ENCODE results near the gene SORCS1. TPM values are rescaled to one million over a fixed set of nuclear protein-coding genes. Genes with fewer than 3 reads are reported as not detected.

The SORCS1 gene
- total and polyA plus RNA-seq, 2 donors (not counting 1 experiment from before 2014, with no cell fraction given): not detected

GRCh38 chr10:106720683-106721082 is 443.8 kb downstream of the SORCS1 start:
- H3K27ac Mint-ChIP-seq: no peak overlapping the region
- no peaks in the 10 kb centered on the region for H3K79me2 ChIP-seq (ENCODE audit: control insufficient read depth, insufficient read depth, low read length)
- H3K27ac ChIP-seq (ENCODE audit: low read length in 2 of 2): no peak overlapping the region
- ChIA-PET CTCF (no interaction called here), POLR2A (no interaction called here)
- no peak overlapping the region for H3K4me2 ChIP-seq (replicated peaks; ENCODE audit: low read depth, low read length, poor library complexity, severe bottlenecking)
- H3K4me3 ChIP-seq (ENCODE audit: control extremely low read depth in 1 of 5, extremely low read depth in 1 of 5, insufficient read depth in 1 of 5, low read depth in 2 of 5, low read length in 4 of 5): no peak overlapping the region
- no peaks in the 10 kb centered on the region for H3K27me3 Mint-ChIP-seq
- H3K9ac ChIP-seq (ENCODE audit: low read length): no peak overlapping the region
- no peak overlapping the region for H3K4me3 Mint-ChIP-seq
- TF ChIP-seq, protein P1, sequence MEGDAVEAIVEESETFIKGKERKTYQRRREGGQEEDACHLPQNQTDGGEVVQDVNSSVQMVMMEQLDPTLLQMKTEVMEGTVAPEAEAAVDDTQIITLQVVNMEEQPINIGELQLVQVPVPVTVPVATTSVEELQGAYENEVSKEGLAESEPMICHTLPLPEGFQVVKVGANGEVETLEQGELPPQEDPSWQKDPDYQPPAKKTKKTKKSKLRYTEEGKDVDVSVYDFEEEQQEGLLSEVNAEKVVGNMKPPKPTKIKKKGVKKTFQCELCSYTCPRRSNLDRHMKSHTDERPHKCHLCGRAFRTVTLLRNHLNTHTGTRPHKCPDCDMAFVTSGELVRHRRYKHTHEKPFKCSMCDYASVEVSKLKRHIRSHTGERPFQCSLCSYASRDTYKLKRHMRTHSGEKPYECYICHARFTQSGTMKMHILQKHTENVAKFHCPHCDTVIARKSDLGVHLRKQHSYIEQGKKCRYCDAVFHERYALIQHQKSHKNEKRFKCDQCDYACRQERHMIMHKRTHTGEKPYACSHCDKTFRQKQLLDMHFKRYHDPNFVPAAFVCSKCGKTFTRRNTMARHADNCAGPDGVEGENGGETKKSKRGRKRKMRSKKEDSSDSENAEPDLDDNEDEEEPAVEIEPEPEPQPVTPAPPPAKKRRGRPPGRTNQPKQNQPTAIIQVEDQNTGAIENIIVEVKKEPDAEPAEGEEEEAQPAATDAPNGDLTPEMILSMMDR (IDR thresholded peaks at IDR 0.05): no peak
- TF ChIP-seq EZH2 (IDR thresholded peaks at IDR 0.05; ENCODE audit: borderline replicate concordance, insufficient read depth, low read depth, low read length, poor library complexity, severe bottlenecking): no peak
- H3K27me3 ChIP-seq (replicated peaks in 1 of 4; ENCODE audit: control extremely low read depth in 1 of 4, control insufficient read depth in 3 of 4, insufficient read depth in 4 of 4, low read length in 3 of 4): no peaks in the 10 kb centered on the region
- no peaks in the 10 kb centered on the region for H3K4me1 Mint-ChIP-seq
- no peak overlapping the region for H2AFZ ChIP-seq (ENCODE audit: insufficient read depth, low read depth, low read length, poor library complexity, severe bottlenecking)
- no peak for ATAC-seq (ENCODE audit: low read depth)
- no peaks in the 10 kb centered on the region for H4K20me1 ChIP-seq (ENCODE audit: control insufficient read depth, insufficient read depth, low read length, poor library complexity, severe bottlenecking)
- no peaks in the 10 kb centered on the region for H3K4me1 ChIP-seq (ENCODE audit: control insufficient read depth in 2 of 2, insufficient read depth in 2 of 2, low read length in 2 of 2)
- no peak for DNase-seq
- H3K9me3 ChIP-seq (ENCODE audit: control extremely low read depth in 1 of 3, control insufficient read depth in 2 of 3, insufficient read depth in 1 of 3, low read length in 2 of 3): no peaks in the 10 kb centered on the region
- H3K36me3 ChIP-seq (replicated peaks in 1 of 2; ENCODE audit: control extremely low read depth in 1 of 2, control insufficient read depth in 1 of 2, extremely low read depth in 1 of 2, insufficient read depth in 2 of 2, low read length in 1 of 2): no peaks in the 10 kb centered on the region
- WGBS (ENCODE audit: insufficient coverage): 89% methylated on average over 1 of the region's 2 CpGs
- peaks cover 2% of the 10 kb centered on the region for H3K9me3 Mint-ChIP-seq (ENCODE audit: insufficient read depth)
- intact Hi-C loops (cut with micrococcal nuclease): no loop called here

DNA sequence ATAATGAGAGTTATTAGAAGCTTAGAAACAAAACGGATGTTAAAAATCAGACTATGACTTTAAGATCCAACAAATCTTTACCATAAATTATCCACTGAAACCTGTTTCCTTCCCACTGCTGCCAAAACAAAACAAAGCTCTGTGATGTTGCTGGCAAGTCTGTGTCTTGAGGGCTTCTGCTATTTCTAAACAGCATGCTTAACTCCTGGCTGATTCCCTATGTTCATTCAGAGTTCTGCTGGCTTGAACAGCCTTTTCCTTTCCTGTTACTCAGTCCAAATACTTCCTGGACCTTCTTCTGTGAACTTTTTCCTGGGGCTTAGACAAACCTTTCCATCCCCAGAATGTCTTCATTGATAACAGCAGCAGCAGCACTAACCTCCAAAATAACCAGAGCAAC is 448.1 kb downstream of the SORCS1 start:
- CTCF ChIA-PET: interaction anchor here (2.8 kb wide), 1 partner anchor 10 kb away, joined by 12 read pairs; no protein-coding TSS in a partner anchor

More for the DNA sequence above, 448.1 kb downstream of the SORCS1 start:
- no peak overlapping the region for H3K4me3 Mint-ChIP-seq
- no peak for TF ChIP-seq EZH2 (IDR thresholded peaks at IDR 0.05; ENCODE audit: borderline replicate concordance, insufficient read depth, low read depth, low read length, poor library complexity, severe bottlenecking)
- TF ChIP-seq, protein P1 (IDR thresholded peaks at IDR 0.05): no peak
- no peaks in the 10 kb centered on the region for H3K36me3 ChIP-seq (replicated peaks in 1 of 2; ENCODE audit: control extremely low read depth in 1 of 2, control insufficient read depth in 1 of 2, extremely low read depth in 1 of 2, insufficient read depth in 2 of 2, low read length in 1 of 2)
- H4K20me1 ChIP-seq (ENCODE audit: control insufficient read depth, insufficient read depth, low read length, poor library complexity, severe bottlenecking): no peaks in the 10 kb centered on the region
- POLR2A ChIA-PET: interaction anchor here (0.6 kb wide), 1 partner anchor 17 kb away, joined by 7 read pairs; no protein-coding TSS in a partner anchor
- H3K9ac ChIP-seq (ENCODE audit: low read length): no peak overlapping the region
- no peaks in the 10 kb centered on the region for H3K9me3 ChIP-seq (ENCODE audit: control extremely low read depth in 1 of 3, control insufficient read depth in 2 of 3, insufficient read depth in 1 of 3, low read length in 2 of 3)
- no peaks in the 10 kb centered on the region for H3K27me3 ChIP-seq (replicated peaks in 1 of 4; ENCODE audit: control extremely low read depth in 1 of 4, control insufficient read depth in 3 of 4, insufficient read depth in 4 of 4, low read length in 3 of 4)
- H3K27ac Mint-ChIP-seq: no peak overlapping the region
- no peak overlapping the region for H3K4me3 ChIP-seq (ENCODE audit: control extremely low read depth in 1 of 5, extremely low read depth in 1 of 5, insufficient read depth in 1 of 5, low read depth in 2 of 5, low read length in 4 of 5)
- no peak overlapping the region for H2AFZ ChIP-seq (ENCODE audit: insufficient read depth, low read depth, low read length, poor library complexity, severe bottlenecking)
- DNase-seq: no peak
- H3K4me1 Mint-ChIP-seq: no peaks in the 10 kb centered on the region
- H3K27me3 Mint-ChIP-seq: no peaks in the 10 kb centered on the region
- WGBS (ENCODE audit: insufficient coverage): no CpG with 5 or more reads among the region's 1 CpG
- H3K4me1 ChIP-seq (ENCODE audit: control insufficient read depth in 2 of 2, insufficient read depth in 2 of 2, low read length in 2 of 2): no peaks in the 10 kb centered on the region
- H3K9me3 Mint-ChIP-seq (ENCODE audit: insufficient read depth): peaks cover 2% of the 10 kb centered on the region
- ATAC-seq (ENCODE audit: low read depth): no peak
- intact Hi-C loops (cut with micrococcal nuclease): no loop called here
- H3K4me2 ChIP-seq (replicated peaks; ENCODE audit: low read depth, low read length, poor library complexity, severe bottlenecking): no peak overlapping the region
- no peak overlapping the region for H3K27ac ChIP-seq (ENCODE audit: low read length in 2 of 2)
- H3K79me2 ChIP-seq (ENCODE audit: control insufficient read depth, insufficient read depth, low read length): no peaks in the 10 kb centered on the region
